HFFc6 (cell line): ENCODE results near the gene RAMP2. TPM values are rescaled to one million over a fixed set of nuclear protein-coding genes. Genes with fewer than 3 reads are reported as not detected.
A peak's percentile ranks its signal among the peaks of the same experiment; 100 is the strongest.

Experiments used
- DNase-seq: peaks from one replicate; pipeline ENCODE4 v3.0.0-alpha.2; 2018
- H3K27ac Mint-ChIP-seq: 2 replicates; pipeline ENCODE4 v1.8.0; 2020; ENCODE audit warnings: mild to moderate bottlenecking, mixed read lengths
- H3K27me3 Mint-ChIP-seq: 2 replicates; pipeline ENCODE4 v1.8.0; 2021; ENCODE audit warnings: mild to moderate bottlenecking, moderate library complexity, mixed read lengths; ENCODE audit not compliant: insufficient read depth
- H3K36me3 Mint-ChIP-seq: 2 replicates; pipeline ENCODE4 v1.8.0; 2021; ENCODE audit warnings: low read depth, mixed read lengths
- H3K4me1 Mint-ChIP-seq: 2 replicates; pipeline ENCODE4 v1.8.0; 2020; ENCODE audit warnings: low read depth, mixed read lengths
- H3K4me3 Mint-ChIP-seq: 2 replicates; pipeline ENCODE4 v1.8.0; 2020; ENCODE audit warnings: mild to moderate bottlenecking, moderate library complexity, mixed read lengths
- H3K9me3 Mint-ChIP-seq: 2 replicates; pipeline ENCODE4 v1.8.0; 2020; ENCODE audit warnings: mild to moderate bottlenecking, mixed read lengths
- CTCF ChIP-seq: fragments of 200-600 bp; sonication (generic); IDR thresholded peaks from 2 replicates; pipeline ENCODE4 v1.5.0; 2021; ENCODE audit warnings: antibody characterized with exemption, mild to moderate bottlenecking
- total RNA-seq, 6 experiments: library from RNA; stranded (reverse); fragmentation: NEBNext Ultra II Directional; extraction: Animal tissue kit (Norgen Biotek cat#: 25700); gene quantifications; 2 replicates in 1 of 6; 3 replicates in 5 of 6; pipeline ENCODE4 v1.2.3, GENCODE V29; 2021

Gene RAMP2
- total RNA-seq, 6 experiments from 2014 or later, result 0.40 to 1.3 (median 0.80) TPM

- Mint-ChIP-seq H3K4me3 (no peak overlapping the region), H3K4me1 (peaks cover 15% of the 10 kb centered on the region), H3K36me3 (no peaks in the 10 kb centered on the region), H3K27me3 (peaks cover 23% of the 10 kb centered on the region), H3K9me3 (no peaks in the 10 kb centered on the region), H3K27ac (no peak overlapping the region)
- no peak for TF ChIP-seq CTCF
- no peak for DNase-seq
Measured at GRCh38 chr17:42748908-42749798, 11.9 kb upstream of the RAMP2 start.

- no peak for DNase-seq
- Mint-ChIP-seq H3K9me3 (no peaks in the 10 kb centered on the region), H3K36me3 (no peaks in the 10 kb centered on the region), H3K4me3 (no peak overlapping the region), H3K27ac (no peak overlapping the region), H3K27me3 (peaks cover 30% of the 10 kb centered on the region), H3K4me1 (peaks cover 8% of the 10 kb centered on the region; the same call in 1 of the 2 replicates)
- TF ChIP-seq CTCF, result no peak
Measured at GRCh38 chr17:42750739-42751344, 10.2 kb upstream of the RAMP2 start.

GRCh38 chr17:42751628-42752027 lies 9.4 kb upstream of the RAMP2 start:
- no peak overlapping the region for H3K27ac Mint-ChIP-seq
- H3K4me1 Mint-ChIP-seq, result peaks cover 8% of the 10 kb centered on the region; the same call in 1 of the 2 replicates
- TF ChIP-seq CTCF, result no peak
- H3K4me3 Mint-ChIP-seq, result no peak overlapping the region
- no peak for DNase-seq
- H3K9me3 Mint-ChIP-seq, result no peaks in the 10 kb centered on the region
- H3K27me3 Mint-ChIP-seq, result peaks cover 37% of the 10 kb centered on the region
- no peaks in the 10 kb centered on the region for H3K36me3 Mint-ChIP-seq

- Mint-ChIP-seq H3K27me3 (peaks cover 39% of the 10 kb centered on the region), H3K9me3 (no peaks in the 10 kb centered on the region), H3K27ac (no peak overlapping the region), H3K4me3 (no peak overlapping the region), H3K4me1 (no peaks in the 10 kb centered on the region), H3K36me3 (no peaks in the 10 kb centered on the region)
- no peak for TF ChIP-seq CTCF
- DNase-seq, result no peak
Measured at GRCh38 chr17:42754782-42755181, 6.2 kb upstream of the RAMP2 start.

- Mint-ChIP-seq H3K4me1 (peaks cover 8% of the 10 kb centered on the region), H3K27ac (no peak overlapping the region), H3K4me3 (peak overlapping the region; percentile 45; the same call in 1 of the 2 replicates), H3K9me3 (no peaks in the 10 kb centered on the region), H3K36me3 (no peaks in the 10 kb centered on the region), H3K27me3 (peaks cover 26% of the 10 kb centered on the region)
- DNase-seq, result no peak
- TF ChIP-seq CTCF, result no peak
Measured at GRCh38 chr17:42759982-42760651, 910 bp upstream of the RAMP2 start.
